SK-N-MC (cell line): ENCODE measurements around the gene TCF7L2.

ENCODE experiments used
- EZH2 ChIP-seq: fragments of 200-600 bp; sonication (generic); IDR thresholded peaks from one replicate; pipeline ENCODE4 v1.6.1; 2017; ENCODE audit warnings: antibody characterized with exemption
- POLR2AphosphoS5 ChIP-seq: IDR thresholded peaks from 2 replicates; pipeline ENCODE4 v1.6.1; 2012; ENCODE audit warnings: mild to moderate bottlenecking, low read depth, low read length, borderline replicate concordance

DNA sequence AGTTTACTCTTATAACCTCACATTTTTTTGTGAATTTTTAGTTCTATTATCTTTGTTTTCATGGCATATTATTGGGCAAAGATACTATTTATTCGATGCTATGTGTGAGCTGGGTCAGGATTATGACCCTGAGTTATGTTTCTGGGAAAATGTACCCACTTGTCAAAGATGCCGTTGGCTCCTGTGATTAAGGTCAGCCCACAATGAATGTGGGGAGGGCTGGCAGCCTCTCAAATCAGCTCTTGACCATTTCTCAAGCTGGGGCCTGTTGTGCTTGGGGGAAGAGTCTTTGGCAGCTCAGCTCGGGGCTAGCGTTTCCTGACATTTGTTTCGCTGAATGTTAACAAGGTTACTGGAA is 97.5 kb downstream of the TCF7L2 start:
- TF ChIP-seq POLR2AphosphoS5, result no peak
- TF ChIP-seq EZH2, result no peak
